ENCODE results near the gene C2orf92. TPM values are rescaled to one million over a fixed set of nuclear protein-coding genes. Genes with fewer than 3 reads are reported as not detected.
"Not testable (repeated sequence)": the region's sequence is repeated elsewhere in the genome, so short reads cannot be mapped to it uniquely, and the experiment has no call there.

The C2orf92 gene
- total RNA-seq, 1 donor, result 2.5 TPM

DNA sequence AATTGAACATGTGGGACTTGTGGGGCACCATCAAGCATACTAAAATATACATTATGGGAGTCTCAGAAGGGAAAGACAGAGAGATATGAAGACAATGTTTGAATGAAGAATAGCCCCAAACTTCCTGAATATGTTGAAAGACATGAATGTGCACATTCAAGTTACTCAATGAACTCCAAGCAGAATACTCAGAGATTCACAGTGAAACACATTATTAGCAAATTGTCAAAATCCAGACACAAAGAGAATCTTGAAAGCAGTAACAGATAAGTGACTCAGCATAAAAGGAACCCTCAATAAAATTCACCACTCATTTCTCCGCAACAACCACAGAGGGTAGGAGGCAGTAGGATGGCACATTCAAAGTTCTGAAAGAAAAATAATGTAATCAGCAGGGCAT is 8.8 kb downstream of the C2orf92 start:
- no peak overlapping the region for H3K4me3 ChIP-seq (ENCODE audit: insufficient read depth, low read length)
- peak; percentile 13 for DNase-seq (ENCODE audit: insufficient read length, low spot score, missing footprints)
- H3K79me2 ChIP-seq (ENCODE audit: insufficient read depth, low read length), result no peaks in the 10 kb centered on the region
- H3K27ac ChIP-seq (ENCODE audit: low read depth, low read length), result no peak overlapping the region
- H3K9me3 ChIP-seq (ENCODE audit: low read depth, low read length), result no peaks in the 10 kb centered on the region
- no peaks in the 10 kb centered on the region for H3K4me1 ChIP-seq (ENCODE audit: insufficient read depth, low read length)
- no peak overlapping the region for H2AFZ ChIP-seq (ENCODE audit: low read length)
- TF ChIP-seq, protein P1, sequence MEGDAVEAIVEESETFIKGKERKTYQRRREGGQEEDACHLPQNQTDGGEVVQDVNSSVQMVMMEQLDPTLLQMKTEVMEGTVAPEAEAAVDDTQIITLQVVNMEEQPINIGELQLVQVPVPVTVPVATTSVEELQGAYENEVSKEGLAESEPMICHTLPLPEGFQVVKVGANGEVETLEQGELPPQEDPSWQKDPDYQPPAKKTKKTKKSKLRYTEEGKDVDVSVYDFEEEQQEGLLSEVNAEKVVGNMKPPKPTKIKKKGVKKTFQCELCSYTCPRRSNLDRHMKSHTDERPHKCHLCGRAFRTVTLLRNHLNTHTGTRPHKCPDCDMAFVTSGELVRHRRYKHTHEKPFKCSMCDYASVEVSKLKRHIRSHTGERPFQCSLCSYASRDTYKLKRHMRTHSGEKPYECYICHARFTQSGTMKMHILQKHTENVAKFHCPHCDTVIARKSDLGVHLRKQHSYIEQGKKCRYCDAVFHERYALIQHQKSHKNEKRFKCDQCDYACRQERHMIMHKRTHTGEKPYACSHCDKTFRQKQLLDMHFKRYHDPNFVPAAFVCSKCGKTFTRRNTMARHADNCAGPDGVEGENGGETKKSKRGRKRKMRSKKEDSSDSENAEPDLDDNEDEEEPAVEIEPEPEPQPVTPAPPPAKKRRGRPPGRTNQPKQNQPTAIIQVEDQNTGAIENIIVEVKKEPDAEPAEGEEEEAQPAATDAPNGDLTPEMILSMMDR (IDR thresholded peaks at IDR 0.05; ENCODE audit: extremely low read depth, low read depth, low read length), result no peak
- no peaks in the 10 kb centered on the region for H3K36me3 ChIP-seq (ENCODE audit: insufficient read depth, low read length)
- no peaks in the 10 kb centered on the region for H4K20me1 ChIP-seq (ENCODE audit: insufficient read depth, low read length)
- no peaks in the 10 kb centered on the region for H3K27me3 ChIP-seq (ENCODE audit: insufficient read depth, low read length)
- no peak overlapping the region for H3K4me2 ChIP-seq (ENCODE audit: insufficient read depth, low read length)

DNA sequence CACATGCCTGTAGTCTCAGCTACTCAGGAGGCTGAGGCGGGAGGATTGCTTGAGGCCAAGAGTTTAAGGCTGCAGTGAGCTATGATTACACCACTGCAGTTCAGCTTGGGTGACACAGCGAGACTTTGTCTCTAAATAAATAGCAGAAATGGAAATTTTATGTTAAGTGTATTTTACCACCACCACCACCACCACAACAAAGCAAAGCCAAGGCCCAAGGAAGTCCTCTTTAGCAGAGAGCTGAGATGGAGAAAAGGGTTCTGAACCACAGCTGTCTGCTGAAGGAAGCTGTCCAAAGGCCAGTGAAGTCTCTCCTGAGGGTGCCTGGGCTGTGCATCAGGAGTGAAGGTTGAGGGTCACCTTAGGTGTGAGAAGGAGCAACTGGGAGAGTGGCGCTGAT is 17.7 kb downstream of the C2orf92 start:
- not testable (repeated sequence) for DNase-seq (ENCODE audit: insufficient read length, low spot score, missing footprints); H3K79me2 ChIP-seq (ENCODE audit: insufficient read depth, low read length); H3K27ac ChIP-seq (ENCODE audit: low read depth, low read length); H3K4me1 ChIP-seq (ENCODE audit: insufficient read depth, low read length); H3K36me3 ChIP-seq (ENCODE audit: insufficient read depth, low read length); H3K27me3 ChIP-seq (ENCODE audit: insufficient read depth, low read length); H3K4me2 ChIP-seq (ENCODE audit: insufficient read depth, low read length); H3K9me3 ChIP-seq (ENCODE audit: low read depth, low read length); H3K4me3 ChIP-seq (ENCODE audit: insufficient read depth, low read length); H4K20me1 ChIP-seq (ENCODE audit: insufficient read depth, low read length); H2AFZ ChIP-seq (ENCODE audit: low read length)

DNA sequence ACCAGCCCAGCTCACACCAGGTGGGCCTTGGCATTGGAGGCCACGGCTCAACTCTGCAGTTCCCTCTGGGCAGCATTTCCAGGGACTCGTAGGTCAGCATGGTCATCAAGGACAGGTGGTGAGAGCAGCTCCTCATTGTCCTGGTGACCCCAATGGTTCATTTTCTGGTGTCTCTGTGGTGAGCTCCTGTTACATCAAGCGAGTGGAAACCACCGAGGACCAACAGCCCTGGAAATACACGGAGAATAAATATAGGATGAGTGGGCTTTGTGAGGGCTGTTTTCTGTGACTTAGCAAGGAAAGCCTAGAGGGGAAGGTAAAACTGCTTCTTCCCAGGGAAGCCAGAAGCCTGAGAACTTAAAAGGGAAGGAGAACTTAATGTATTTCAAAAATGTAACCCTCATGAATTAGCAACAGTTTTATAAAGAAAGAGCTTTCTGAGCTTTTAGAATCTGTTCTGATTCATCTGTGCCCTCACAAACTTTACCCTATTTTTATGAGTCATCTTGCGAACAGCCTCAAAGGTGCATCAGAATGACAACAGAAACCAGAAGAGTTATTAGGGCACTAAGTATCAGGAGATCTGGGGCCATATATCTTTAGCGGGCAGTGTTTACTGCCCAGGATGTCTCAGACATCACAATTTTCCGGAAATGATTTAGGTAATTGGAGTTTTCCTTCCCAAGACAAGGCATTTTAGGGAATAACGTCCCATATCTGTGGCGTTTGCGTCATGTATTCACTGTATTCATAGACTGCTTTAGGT is 18.7 kb downstream of the C2orf92 start:
- Histone ChIP-seq H2AFZ (ENCODE audit: low read length) (no peak overlapping the region), H4K20me1 (ENCODE audit: insufficient read depth, low read length) (no peaks in the 10 kb centered on the region), H3K4me1 (ENCODE audit: insufficient read depth, low read length) (no peaks in the 10 kb centered on the region), H3K9me3 (ENCODE audit: low read depth, low read length) (no peaks in the 10 kb centered on the region), H3K4me3 (ENCODE audit: insufficient read depth, low read length) (no peak overlapping the region), H3K27me3 (ENCODE audit: insufficient read depth, low read length) (no peaks in the 10 kb centered on the region), H3K27ac (ENCODE audit: low read depth, low read length) (no peak overlapping the region), H3K36me3 (ENCODE audit: insufficient read depth, low read length) (no peaks in the 10 kb centered on the region), H3K4me2 (ENCODE audit: insufficient read depth, low read length) (no peak overlapping the region), H3K79me2 (ENCODE audit: insufficient read depth, low read length) (no peaks in the 10 kb centered on the region)
- DNase-seq (ENCODE audit: insufficient read length, low spot score, missing footprints), result peak; percentile 17
- TF ChIP-seq, protein P1 (IDR thresholded peaks at IDR 0.05; ENCODE audit: extremely low read depth, low read depth, low read length), result no peak

DNA sequence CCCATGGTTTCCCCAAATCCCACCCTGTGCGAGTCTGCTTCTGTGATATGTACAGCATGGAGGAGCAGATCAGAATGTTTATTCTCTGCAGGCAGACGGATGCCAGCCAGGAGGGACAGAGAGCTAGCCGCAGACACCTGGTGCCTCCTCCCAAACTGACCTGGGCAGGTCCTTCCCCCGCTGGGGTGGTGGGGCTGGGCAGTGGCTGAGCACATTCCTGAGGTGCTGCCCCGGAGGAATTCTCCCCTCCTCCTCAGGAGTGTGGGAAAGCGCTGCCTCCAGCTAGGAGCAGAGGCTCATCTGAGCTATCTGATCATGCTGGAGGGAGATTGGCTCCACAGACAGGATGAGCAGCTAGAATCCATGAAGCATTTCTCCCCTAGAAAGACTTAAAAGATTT is 21.7 kb downstream of the C2orf92 start:
- H3K4me2 ChIP-seq (ENCODE audit: insufficient read depth, low read length), result no peak overlapping the region

More for the DNA sequence above, 21.7 kb downstream of the C2orf92 start:
- Histone ChIP-seq H3K27me3 (ENCODE audit: insufficient read depth, low read length) (no peaks in the 10 kb centered on the region), H3K27ac (ENCODE audit: low read depth, low read length) (no peak overlapping the region), H3K9me3 (ENCODE audit: low read depth, low read length) (no peaks in the 10 kb centered on the region), H3K4me3 (ENCODE audit: insufficient read depth, low read length) (no peak overlapping the region), H3K36me3 (ENCODE audit: insufficient read depth, low read length) (no peaks in the 10 kb centered on the region), H4K20me1 (ENCODE audit: insufficient read depth, low read length) (no peaks in the 10 kb centered on the region), H2AFZ (ENCODE audit: low read length) (no peak overlapping the region), H3K79me2 (ENCODE audit: insufficient read depth, low read length) (no peaks in the 10 kb centered on the region), H3K4me1 (ENCODE audit: insufficient read depth, low read length) (no peaks in the 10 kb centered on the region)
- DNase-seq (ENCODE audit: insufficient read length, low spot score, missing footprints), result peak; percentile 25
- TF ChIP-seq, protein P1 (IDR thresholded peaks at IDR 0.05; ENCODE audit: extremely low read depth, low read depth, low read length), result no peak
